ENCODE results near the gene FUT4.
A peak's percentile ranks its signal among the peaks of the same experiment; 100 is the strongest.
"Not testable (repeated sequence)": the region's sequence is repeated elsewhere in the genome, so short reads cannot be mapped to it uniquely, and the experiment has no call there.

FUT4 gene, protein sequence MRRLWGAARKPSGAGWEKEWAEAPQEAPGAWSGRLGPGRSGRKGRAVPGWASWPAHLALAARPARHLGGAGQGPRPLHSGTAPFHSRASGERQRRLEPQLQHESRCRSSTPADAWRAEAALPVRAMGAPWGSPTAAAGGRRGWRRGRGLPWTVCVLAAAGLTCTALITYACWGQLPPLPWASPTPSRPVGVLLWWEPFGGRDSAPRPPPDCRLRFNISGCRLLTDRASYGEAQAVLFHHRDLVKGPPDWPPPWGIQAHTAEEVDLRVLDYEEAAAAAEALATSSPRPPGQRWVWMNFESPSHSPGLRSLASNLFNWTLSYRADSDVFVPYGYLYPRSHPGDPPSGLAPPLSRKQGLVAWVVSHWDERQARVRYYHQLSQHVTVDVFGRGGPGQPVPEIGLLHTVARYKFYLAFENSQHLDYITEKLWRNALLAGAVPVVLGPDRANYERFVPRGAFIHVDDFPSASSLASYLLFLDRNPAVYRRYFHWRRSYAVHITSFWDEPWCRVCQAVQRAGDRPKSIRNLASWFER

DNA sequence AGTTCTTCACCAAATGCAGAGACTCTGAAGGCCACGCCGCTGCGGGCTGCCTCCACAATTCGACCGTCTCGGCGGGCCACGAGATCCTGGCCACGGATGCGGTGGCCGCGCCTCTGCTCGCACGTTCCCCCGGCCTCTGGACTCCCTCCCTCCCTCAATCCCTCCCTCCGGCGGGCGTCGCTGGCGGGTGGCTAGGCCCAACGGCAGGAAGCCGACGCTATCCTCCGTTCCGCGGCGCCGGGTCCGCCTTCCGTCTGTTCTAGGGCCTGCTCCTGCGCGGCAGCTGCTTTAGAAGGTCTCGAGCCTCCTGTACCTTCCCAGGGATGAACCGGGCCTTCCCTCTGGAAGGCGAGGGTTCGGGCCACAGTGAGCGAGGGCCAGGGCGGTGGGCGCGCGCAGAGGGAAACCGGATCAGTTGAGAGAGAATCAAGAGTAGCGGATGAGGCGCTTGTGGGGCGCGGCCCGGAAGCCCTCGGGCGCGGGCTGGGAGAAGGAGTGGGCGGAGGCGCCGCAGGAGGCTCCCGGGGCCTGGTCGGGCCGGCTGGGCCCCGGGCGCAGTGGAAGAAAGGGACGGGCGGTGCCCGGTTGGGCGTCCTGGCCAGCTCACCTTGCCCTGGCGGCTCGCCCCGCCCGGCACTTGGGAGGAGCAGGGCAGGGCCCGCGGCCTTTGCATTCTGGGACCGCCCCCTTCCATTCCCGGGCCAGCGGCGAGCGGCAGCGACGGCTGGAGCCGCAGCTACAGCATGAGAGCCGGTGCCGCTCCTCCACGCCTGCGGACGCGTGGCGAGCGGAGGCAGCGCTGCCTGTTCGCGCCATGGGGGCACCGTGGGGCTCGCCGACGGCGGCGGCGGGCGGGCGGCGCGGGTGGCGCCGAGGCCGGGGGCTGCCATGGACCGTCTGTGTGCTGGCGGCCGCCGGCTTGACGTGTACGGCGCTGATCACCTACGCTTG is at the start of gene FUT4:
Gene FUT4 (plus strand): TSS at position 227 of the 951 bp plus-strand sequence. CDS start 213 bp downstream, at position 440.
- no peak for DNase-seq (ENCODE audit: low read depth)

DNA sequence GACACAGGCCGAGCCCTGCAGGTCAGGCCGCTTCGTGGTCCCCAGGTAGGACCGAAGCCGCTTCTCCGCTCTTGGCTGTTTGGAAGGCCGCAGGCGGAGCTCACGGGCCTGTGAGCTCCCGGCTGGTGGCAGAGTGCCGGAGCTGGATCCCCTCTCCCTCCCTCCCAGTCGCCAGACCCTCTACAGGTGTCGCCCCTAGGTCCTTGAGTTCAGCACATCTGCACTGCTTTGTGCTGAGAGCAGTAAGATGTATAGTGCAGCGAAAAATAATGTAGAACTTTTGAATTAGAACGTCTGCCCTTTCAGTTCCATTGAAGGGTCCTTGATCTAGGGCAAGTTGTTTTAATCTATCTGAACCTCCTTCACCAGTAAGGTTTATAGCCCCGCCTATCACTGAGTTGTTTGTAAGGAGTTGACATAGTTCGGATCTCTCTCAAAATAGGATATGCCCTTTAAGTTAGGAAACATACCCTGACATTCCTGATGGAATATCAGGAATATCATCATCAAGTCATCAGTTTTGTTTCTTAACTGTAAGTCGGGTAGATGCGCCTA is 49.5 kb upstream of the FUT4 start:
- DNase-seq (ENCODE audit: low read depth) = no peak

DNA sequence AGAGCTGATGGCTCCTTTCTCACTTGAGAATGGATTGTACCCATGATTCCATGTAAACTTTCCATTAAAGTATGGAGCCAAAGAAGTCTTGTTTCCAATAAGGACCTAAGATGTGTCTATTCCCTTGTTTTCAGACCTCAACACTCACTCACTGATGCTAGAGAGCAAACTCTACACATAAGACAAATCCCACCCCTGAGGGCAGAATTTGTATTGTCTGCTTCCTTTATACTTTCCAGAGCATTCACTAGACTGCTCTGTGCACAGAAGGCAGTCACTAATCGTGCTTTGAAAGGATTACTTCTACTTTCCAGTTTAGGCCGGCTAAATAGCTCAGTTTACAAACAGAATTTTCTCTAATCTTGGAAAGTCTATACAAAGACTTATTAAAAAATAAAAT is 43.5 kb upstream of the FUT4 start:
- no peak for DNase-seq (ENCODE audit: low read depth)

DNA sequence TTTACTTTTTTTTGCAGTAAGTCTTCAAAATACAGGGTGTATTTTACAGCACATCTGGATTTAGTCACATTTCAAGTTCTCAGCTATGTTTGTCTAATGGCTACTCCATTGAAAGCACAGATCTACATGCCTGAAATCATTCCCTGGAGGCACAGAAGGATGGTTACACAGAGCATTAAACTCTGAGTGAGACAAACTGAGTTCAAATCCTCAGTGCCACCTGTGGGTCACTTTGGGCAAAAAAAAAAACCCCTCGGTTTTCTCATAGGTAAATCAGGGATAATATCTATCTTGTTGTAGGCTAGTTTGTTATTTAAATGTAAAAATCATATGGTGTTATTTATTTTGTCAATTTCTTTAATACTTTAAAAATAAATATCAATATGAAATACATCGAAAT is 42.2 kb upstream of the FUT4 start:
- no peak for DNase-seq (ENCODE audit: low read depth)

DNA sequence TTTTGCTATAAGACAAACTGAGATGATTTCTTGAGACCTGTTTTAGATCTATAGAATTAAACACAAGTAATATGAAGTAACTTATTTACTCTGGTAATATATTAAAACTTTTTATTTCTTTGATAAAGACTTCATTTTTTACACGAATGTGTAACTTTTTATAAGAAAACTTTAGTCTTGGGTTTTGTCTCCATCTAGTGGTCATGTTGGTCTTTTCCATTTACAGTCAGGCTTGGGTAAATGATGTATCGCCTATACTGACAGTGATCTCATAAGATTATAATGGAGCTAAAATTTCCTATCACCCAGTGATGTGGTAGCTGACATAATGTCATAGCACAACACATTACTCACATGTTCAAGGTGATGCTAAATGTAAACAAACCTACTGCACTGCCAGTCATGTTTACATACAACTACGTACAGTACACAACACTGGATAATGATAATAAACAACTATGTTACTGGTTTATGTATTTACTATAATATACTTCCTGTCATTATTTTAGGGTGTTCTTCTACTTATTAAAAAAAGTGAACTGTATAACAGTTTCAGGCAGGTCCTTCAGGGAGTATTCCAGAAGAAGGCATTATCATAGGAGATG is 38.9 kb upstream of the FUT4 start:
- peak; percentile 41 for DNase-seq (ENCODE audit: low read depth)

DNA sequence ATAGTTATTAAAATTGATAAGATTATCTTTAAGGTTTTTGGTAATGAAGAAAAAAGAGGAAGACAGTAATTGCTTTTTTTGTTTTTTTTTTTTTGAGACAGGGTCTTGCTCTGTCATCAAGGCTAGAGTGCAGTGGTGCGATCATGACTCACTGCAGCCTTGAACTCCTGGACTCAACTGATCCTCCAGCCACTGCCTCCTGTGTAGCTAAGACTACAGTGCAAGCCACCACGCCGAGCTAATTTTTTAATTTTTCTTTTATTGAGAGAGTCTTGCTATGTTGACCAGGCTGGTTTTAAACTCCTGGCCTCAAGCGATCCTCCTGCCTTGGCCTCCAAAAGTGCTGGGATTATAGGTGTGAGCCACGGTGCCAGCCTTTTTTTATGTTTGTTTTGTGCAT is 37.2 kb upstream of the FUT4 start:
- not testable (repeated sequence) for DNase-seq (ENCODE audit: low read depth)

DNA sequence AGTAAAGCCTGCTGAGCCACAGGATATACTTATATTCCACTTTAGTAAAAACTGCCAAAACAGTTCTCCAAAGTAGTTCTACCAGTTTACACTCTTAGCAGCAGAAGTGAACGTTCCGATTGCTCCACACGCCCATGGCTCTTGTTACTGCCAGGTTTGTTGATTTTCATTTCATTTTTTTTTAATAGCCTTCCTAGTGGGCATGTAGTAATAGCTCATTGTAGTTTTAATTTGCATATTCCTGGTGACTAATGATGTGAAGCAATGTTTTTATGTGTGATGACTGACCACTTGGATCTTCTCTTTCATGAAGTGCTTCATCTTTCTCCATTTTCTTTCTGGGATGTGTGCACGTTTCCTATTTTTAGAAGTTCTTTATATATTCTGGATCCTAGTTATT is 36.2 kb upstream of the FUT4 start:
- no peak for DNase-seq (ENCODE audit: low read depth)

DNA sequence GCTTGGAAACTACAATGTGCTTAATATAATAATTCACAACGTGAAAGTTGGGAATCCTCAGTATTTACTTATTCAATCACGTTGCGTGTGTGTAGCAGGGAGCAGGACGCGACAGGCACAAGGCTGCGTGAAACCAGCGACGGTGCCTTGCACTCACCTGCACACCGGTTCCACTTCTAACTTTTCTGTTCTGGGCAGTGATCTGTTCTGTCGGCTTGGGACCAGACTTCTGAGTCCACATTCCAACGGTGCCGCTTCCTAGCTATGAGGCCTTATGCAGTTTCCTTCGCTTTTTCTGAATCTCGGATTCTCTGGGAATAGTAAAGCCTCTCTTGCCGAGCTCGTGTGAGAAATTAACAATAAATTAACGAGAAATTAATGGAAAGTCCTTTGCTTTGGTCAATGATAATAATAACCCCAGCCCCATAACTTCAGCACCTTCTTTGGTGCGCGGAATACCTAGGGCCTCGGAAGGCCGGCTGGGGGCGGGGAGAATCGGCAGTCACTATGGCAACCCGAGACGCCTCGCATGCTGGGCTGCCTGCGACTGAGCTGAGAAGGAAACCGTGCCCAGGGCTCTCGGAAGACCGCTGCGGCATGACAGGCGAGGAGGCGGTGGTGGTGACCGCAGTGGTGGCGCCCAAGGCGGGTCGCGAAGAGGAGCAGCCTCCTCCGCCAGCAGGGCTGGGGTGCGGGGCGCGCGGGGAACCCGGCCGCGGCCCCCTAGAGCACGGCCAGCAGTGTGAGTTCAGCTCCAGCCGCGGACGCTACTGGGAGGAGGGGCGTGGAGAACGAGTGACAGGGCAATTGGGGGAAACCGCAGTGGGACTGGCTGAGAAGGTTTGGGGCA is 31.6 kb upstream of the FUT4 start, which contains the start of gene C11orf97:
Gene C11orf97 (plus strand): TSS at position 530 of the 850 bp plus-strand sequence. CDS start 68 bp downstream, at position 598.
- DNase-seq (ENCODE audit: low read depth) = no peak

DNA sequence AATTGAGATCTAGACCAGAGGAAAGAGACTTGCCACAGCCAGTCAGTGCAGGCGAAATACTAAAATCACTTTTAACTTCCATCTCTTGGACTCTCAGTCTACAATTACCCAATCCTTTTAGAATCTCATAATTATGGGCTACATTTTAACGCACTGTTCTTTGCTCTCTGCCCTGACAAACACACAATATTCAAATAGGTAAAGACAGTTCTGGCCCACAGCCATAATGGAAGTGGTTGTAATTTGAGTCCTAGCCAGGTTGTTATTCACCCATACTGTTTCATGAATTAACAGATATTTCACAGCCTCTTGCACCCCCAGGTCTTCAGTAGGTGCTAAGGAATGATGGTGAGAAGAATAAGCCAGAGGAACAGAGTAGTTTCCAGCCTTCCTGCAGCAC is 30.6 kb upstream of the FUT4 start:
- DNase-seq (ENCODE audit: low read depth) = no peak

DNA sequence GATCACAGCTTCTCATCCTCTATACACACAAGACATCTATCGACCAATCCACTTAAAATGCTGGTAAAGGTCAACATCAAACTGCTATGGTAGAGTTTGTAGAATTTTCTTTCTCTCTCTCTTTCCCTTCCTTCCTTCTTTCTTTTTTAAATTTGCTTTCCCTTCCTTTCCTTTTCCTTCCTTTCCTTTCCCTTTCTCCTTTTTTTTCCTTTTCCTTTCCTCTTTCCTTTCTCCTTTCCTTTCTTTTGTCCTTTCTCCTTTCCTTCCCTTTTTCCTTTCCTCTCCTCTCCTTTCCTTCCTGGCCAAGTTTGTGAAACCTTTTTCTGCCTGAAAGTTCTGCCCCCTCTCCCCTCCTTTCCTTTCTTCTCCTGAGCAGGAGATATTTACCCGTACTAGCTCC is 28.3 kb upstream of the FUT4 start:
- no peak for DNase-seq (ENCODE audit: low read depth)

DNA sequence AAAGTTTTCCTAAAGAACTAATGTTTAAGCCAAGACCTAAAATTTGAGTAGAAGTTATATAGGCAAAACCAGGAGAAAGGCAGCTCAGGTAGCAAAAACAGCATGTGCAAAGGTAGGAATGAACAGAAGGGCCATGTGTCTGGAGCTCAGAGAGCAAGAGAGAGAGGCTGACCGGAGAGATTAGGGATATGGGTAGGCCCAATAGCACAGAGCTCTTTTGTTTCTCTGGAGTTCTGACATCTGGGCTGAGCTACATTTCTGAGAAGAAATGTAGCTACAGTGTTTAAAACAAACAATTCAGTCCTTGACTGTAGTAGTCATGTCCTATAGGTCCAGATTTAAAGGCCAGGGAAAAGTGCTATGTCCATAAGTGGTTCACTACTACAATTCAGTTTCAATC is 27.0 kb upstream of the FUT4 start:
- DNase-seq (ENCODE audit: low read depth) = no peak

DNA sequence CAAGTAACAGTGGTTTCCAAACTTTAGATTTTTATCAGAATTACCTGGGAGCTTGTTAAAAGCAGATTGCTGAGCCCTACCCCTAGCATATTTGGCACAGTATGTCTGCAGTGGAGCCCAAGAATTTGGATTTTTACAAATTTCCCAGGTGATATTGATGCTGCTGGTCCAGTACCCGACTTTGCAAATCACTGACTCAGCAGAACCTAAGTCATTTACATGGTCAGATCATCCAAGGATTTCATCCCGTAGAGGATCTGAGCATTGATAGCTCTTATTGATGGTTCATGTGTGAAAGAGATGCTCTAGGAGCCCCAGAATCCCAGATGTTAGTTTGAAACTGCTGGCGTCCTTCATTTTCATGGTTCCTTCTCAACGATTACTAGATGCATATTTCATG is 25.4 kb upstream of the FUT4 start:
- DNase-seq (ENCODE audit: low read depth) = no peak

DNA sequence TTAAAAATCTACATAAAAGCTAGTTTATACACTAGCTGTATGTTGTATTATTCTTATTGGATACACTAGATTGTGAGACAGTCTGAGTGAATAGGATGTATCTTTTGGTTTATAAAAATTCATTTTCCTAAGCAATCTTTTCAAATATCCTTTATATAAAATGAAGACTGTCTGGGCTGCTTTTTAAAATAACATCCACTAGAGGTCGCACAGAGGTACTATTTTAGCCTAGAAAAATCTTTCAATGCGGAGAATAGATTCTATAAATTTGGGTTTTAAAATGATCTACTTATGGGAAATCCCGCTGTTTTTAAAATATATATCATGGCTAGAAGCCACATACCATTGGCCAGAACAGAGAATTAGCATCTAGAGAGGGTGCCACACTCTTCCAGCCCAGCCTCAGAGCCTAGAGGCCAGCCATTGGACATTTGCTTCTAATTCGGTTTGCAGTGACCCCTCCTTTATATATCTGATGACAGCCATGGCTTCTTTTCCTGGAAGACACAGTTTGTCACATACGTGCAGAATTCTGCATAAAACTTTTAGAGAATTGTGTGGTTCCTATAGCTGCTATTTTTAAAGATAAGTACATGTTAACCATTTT is 24.1 kb upstream of the FUT4 start:
- no peak for DNase-seq (ENCODE audit: low read depth)

DNA sequence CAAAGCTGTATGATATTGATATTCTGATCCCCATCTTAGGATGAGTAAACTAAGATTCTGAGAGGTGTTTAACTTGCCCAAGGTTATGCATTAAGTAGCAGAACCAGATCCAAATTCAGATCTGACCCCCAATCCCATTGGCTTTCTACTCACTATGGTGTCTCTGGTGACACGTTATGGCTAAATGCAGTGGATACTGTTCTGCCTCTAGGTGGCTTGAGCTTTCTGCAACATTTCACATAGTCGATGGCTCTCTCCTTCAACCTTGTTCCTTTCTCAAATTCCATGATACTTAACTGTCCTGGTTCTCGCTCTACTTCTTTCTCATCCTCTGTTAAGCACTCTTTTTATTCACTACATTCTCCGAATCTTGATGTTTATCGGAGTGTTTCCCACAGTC is 22.0 kb upstream of the FUT4 start:
- no peak for DNase-seq (ENCODE audit: low read depth)

DNA sequence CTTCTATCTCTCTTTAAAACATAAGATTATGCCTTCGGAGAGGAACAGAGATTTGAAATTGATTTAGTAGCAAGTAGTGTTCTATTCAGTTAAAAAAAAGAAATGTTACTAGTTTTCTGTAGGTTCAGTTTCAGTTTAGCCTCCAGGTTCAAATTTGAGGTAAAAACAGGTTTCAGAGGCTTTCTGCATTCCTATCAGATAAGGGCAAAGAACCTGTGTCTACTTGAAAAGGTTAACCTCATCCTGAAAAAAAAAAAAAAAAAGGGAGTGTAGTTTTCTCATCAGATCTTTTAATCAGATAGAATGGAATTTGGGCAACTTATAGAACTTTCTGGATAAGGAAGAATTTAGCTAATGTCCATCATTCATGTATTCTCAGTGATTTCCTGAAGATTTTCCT is 19.4 kb upstream of the FUT4 start:
- DNase-seq (ENCODE audit: low read depth) = no peak

DNA sequence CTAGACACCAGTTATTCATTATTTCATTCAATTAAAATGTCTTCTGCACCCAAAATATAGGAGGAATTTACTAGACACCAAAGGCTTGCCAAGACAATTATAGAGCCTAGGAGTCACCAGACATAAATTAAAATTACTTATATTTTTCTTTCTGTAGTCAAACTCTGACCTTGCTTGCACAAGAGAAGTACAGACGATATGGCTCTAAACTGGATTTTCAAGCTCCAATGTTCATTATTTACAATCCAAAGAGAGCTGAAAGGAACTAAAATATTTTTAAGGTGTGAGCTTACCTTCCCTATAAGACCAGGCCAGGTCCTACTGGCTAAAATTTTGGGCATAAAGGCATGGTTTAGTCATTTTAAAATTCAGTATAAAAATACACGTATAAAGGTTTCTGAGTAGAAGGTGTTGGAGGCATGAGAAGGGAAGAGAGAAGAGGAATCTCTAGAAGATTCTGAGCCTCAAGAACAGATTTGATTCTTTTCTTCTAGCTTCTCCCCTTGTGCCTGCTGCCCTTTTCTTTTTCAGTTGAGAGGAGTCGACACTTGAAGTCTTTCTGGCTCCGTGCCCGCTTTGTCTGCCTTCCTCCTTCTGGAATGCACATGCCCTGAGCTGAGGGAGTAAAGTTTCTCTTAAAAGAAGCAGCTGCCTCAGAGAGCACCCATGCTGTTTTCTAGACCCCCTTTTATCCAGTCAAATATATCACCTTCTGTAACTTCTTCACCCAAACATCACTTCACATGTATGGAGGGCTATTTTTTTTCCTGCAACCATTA is 18.0 kb upstream of the FUT4 start:
- DNase-seq (ENCODE audit: low read depth) = no peak

DNA sequence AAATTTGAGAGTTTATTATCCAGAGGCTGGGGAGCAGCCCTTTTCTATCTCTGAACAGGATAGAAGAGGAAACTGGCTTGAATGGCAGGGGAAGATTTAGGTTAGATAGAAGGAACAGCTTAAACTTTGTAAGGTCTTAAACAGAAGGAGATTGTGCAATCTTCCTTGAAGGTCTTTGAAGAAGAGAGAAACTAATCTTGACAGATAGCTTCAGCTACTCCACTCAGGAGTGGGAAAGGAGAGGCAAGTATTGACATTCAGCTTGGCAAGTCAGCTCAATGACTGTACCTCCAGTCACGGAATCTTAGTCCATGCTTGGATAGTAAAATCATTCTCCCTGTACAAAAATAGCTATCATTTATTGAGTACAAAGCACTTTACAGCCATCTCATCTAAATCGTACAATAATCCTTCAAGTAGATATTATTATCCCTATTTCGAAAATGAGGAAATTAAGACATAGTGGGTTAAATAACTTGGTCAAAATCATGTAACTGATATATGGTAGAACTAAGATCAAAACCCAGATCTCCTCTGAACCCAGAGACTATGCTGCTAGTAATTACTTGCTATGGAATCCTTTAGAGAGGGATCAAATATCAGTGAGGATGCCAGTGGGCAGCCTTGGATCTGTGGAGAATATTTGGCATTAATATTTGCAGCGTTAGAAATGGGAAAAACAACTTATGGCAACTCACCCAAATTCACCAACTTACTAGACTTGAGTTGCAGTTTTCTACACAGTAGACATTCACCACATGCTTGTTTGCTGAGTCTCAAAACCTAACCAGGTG is 16.9 kb upstream of the FUT4 start:
- DNase-seq (ENCODE audit: low read depth) = no peak

DNA sequence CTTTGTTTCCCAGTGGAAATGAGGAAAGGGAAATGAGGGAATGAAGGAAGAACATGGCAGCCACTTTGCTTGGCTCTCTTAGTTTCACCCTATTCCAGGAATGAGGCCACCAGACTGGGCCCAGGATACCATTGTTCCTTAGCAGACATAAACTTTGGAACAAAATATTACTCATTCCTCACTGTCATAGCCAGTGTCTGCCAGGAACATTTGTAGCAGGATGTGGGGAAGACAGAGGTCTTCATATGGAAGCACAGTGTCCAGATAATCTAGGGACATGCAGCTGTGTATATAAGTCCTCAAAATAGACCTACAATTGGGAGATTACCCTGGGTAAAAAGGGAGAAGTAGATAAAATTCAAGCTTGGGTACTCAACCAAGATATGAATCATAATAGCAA is 15.2 kb upstream of the FUT4 start:
- DNase-seq (ENCODE audit: low read depth) = no peak

DNA sequence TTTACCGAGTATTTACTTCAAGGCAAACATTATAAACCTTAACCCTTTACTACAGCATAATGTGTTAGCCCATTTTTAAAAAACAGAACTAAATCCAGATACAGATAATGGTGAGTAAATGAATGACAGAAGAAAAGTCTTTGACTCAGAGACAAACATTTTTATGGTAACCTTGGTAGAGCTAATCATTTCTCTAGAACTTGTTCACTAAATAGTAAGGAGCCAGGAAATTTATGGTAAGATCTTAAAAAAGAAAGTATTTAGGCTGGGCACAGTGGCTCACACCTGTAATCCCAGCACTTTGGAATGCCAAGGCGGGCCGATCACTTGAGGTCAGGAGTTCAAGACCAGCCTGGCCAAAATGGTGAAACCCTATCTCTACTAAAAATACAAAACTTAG is 11.5 kb upstream of the FUT4 start:
- DNase-seq (ENCODE audit: low read depth) = no peak

Measured in non-pigmented ciliary epithelial cell (primary cell).